Ecto neural progenitor cell (in vitro differentiated cells): ENCODE data around the gene MRPL19.

Source experiments
- DNase-seq: peaks from one replicate; pipeline ENCODE4 v3.0.0-alpha.2; 2018; ENCODE audit warnings: low spot score

The MRPL19 gene

GRCh38 chr2:75616933-75617332 lies 29.6 kb upstream of the MRPL19 start:
- no peak for DNase-seq

DNA sequence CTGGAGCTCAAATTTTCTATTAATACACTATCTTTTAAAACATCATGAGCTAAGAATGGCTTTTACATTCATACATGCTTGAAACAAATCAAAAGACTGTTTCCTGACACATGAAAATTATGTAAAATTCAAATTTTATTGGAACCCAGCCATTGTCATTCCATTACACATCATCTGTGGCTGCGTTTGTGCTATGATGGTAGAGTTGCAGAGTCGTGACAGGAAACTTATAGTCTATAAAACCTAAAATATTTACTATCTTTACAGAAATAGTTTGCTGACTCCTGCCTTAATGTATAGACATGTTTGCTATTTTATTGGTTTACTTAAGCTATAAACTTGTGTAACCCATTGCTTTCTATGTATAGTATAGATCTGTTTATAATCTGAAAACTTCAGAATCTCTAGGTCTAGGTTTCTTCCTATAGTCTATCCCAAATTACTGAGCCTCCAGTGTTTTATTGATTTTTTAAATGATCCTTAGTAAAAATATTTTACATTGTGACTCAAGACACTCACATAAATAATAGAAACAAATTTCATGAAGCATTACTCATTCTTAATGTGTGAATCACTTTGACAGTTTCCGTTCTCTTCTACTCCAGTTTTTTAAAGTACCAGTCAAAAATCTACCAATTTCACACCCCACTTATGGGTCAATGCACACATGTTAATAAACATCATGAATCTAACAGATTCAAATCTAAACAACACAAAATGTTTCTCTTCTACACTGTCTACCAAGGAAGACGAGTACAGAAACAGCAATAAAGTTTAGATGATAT lies 26.4 kb upstream of the MRPL19 start:
- no peak for DNase-seq

DNA sequence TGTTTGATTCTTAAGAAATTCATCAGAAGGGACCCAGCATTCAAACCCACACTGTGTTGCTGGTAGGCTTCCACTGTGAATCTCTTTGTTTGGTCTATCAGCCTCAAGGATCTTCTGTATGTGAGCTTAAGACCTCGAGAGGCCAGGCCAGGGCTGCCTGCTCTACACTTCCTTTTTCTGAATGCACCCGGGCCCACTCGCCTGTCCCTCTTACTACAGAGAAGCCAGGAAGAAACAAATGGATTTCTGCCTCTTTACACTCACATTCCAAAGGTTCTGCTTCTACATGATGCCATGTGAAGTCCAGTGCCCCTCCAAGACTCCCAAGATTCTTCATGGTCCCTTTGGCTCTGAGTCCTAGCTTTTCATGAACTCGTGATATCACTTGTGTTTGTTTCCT lies 25.4 kb upstream of the MRPL19 start:
- no peak for DNase-seq

- DNase-seq, result no peak
Observed at GRCh38 chr2:75622500-75622899, 24.1 kb upstream of the MRPL19 start.

DNA sequence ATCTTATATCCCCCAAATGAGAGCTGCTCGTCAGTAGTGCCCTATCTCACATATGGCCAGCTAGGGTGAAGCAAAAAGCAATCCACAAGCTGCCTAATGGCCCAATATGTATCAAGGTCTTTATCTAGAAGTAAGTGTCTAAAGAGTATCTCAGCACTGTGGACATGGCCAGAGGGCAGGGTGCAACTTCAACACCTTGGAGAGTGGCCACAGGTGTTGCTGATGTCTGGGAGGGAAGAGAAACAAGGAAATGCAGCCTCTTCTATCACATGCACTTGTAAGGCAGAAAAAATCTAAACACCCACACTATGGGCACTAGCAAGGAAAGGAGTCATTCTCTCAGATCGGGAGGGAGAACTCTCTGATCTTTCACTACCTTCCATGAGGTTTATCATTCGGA lies 23.7 kb upstream of the MRPL19 start:
- DNase-seq, result no peak

DNA sequence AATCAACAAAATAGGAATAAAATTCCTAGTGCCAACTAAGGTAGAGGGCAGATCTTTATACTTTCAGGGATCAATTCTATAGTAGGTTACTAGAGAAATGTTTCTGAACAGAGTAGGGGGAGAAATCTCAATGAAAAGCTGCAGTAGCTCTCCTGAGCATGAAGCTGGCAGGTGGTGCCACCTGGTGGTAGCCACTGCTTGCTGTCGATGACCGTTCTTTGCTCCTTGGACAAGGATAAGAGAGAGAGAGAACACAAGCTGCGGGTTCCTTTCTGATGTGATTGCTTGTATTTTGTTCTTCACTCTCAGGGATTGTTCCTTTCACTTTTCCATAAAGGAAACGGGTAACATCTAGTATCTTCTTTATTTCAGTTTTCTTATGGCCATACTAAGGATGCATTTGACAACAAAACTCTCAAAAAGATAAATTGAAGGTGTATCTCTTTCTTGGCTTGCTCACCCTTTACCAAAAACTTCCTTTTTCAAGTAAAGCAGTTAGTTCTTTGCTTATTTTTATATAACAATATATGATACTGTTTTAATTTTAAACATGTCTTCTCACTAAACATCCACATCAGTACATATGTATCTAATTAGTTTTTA lies 18.6 kb upstream of the MRPL19 start:
- peak; percentile 78 for DNase-seq

GRCh38 chr2:75632091-75632701 lies 14.4 kb upstream of the MRPL19 start:
- no peak for DNase-seq

GRCh38 chr2:75632813-75633212 lies 13.8 kb upstream of the MRPL19 start:
- DNase-seq, result no peak

GRCh38 chr2:75633620-75634019 lies 13.0 kb upstream of the MRPL19 start:
- no peak for DNase-seq

DNA sequence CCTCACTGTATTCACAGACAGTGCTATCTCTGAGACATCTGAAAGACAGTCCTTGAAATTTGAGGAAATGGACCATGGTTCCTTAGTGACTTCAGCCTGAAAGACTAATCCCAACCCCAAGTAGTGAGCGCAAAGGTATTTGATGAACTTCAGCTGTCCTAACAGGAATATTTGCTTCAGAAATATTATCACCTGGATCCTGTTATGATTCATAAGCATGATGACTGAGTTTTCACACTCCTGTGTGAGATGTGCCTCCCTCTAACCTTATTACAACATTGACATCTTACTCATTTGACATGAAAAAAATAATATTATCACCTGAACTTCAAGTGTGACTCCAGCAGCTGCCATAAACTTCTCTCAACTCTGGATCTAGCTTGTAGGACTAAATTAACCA lies 11.6 kb upstream of the MRPL19 start:
- DNase-seq, result no peak

DNA sequence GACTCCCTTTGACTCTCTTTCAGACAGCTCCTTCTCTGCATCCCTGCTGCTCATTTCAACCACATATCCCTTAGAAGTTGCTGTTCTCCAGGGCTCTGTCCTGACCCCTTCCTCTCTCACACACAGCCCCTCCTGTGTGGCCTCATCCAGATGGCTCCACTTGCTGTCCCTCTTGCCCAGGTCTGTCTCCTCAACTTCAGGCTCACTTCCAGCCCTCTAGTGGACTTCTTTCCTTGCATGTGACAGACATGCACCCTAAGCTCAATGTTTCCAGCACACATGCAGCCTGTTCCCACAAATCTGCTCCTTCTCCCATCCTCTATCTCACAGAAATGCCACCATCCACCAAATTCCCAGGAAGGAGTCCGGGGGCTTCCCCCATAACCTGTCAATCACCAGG lies 9.0 kb upstream of the MRPL19 start:
- DNase-seq, result no peak

DNA sequence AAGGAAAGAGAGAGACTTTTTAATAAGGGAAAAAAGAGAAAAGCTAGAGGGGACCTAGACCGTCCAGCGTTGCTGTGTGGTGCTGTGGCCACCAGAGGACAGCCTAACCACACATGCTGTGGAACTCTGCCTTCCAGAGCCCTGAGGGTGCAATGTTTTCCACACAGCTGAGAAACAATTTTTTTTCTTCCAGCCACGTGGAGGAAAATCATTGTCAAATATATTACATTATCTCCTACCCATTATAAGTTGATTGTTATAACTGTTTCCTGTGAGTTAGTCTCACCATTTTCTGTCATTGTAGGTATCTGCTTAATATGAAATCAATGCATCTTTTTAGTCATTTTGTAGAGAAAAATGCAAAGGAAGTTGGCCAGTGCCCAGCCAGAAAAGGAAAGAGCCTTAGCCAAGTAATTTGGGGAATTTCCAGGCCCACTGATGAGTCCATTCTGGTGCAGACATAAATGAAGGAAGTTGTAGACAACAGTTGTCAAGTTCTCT lies 5.9 kb upstream of the MRPL19 start:
- DNase-seq, result peak; percentile 60

- no peak for DNase-seq
Observed at GRCh38 chr2:75641587-75641986, 5.0 kb upstream of the MRPL19 start.

DNA sequence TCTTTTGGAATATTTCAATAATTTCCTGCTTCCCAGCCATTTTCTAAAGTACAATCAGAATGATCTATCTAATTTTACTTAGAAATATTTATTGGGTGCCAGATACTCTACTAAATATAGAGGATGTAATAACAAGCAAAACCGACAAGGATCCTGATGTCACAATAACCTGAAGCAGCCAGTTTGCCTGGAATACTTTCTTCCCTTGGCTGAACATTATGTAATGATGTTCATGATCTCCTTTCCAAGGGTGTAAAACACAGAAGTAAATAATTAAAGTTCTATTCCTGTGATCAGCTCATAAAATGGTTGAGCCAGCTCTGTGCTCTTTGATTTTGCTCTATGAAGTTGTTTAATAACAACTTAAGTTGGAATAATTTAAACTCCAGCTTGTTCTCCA lies 2.6 kb upstream of the MRPL19 start:
- no peak for DNase-seq

GRCh38 chr2:75645643-75646042 lies 940 bp upstream of the MRPL19 start:
- no peak for DNase-seq

- no peak for DNase-seq
Observed at GRCh38 chr2:75646090-75646582, 447 bp upstream of the MRPL19 start.

DNA sequence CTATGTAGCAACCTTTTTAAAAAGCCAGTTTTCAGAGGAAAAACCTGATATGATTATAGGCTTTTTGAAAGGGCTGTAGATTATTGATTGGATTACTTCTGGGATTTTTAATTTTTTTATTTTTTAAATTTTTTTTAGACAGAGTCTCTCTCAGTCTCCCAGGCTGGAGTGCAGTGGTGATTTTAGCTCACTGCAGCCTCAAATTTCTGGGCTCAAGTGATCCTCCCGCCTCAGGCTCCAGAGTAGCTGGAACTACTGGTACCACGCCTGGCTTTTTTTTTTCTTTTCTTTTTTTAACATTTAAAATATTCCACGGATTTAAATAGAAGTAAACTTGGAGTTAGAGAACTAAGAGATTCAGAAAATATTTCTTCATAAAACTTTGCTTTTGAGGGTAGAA lies 1.2 kb downstream of the MRPL19 start:
- no peak for DNase-seq

DNA sequence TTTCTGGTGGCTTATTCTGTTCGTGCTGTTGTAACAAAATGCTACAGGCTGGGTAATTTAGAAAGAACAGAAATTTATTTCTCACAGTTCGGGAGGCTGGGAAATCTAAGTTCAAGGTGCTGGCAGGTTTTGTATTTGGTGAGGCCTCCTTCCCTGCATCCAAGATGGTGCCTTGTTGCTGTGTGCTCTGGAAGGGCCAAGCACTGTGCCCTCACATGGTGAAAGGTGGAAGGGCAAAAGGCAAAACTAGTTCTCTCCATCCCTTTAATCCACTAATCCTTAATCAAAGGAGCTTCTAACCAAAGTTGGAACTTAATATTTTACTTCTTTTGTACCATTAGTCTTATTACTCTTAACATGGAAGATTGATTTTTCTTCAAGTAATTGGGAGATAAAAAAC lies 7.4 kb downstream of the MRPL19 start:
- no peak for DNase-seq

GRCh38 chr2:75655861-75656260 lies 9.3 kb downstream of the MRPL19 start:
- no peak for DNase-seq

DNA sequence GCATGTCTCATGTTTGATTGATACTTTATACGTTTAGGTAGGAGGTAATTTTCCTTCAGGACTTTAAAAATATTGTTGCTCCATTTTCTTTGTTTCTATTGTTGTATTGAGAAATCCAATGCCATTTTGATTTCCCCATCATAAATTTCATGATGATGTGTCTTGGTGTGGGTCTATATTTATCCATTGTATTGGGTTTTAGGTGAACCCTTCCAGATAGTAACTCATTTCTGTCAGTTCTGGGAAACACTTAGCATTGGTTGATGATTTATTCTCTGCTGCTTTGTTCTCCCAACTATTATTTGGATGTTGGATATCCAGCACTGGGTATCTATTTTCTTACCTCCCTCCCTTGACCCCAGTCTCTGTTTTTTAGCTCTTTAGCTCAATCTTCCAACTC lies 10.0 kb downstream of the MRPL19 start:
- no peak for DNase-seq

DNA sequence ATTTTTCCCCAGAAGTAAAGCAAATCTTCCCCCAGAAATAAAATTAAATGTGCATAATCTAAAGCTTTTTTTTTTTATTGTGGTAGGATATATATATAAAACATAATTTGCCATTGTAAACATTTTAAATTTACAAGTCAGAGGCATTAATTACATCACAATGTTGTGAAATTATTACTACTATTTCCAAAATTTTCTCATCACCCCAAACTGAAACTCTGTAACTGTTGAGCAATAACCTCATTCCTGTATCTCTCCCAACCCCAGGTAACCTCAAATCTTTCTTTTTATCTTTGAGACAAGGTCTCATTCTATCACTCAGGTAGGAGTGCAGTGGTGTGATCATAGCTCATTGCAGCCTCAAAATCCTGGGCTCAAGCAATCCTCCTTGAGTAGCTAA lies 11.2 kb downstream of the MRPL19 start:
- no peak for DNase-seq

DNA sequence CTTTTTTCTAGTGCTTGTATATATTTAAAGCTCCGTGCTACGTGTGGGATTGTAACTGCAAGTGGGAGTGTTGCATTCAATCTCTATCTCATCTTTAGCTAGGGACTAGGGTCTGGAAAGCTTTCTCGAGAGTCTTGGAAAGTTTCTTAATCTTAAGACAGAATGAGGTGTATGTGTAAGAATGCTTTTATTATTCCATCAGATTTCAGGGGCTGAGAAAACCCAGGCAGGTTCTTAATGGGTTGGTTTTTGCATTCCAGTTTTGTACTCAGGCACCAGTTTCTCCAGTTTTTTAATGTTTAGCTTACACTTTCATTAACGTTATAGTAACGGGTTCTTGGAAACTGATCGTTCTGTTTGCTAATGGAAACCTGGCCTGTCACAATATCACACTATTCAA lies 20.3 kb downstream of the MRPL19 start:
- no peak for DNase-seq

GRCh38 chr2:75667884-75668283 lies 21.3 kb downstream of the MRPL19 start:
- no peak for DNase-seq
